ENCODE data around the gene SLC12A6. TPM values are rescaled to one million over a fixed set of nuclear protein-coding genes. Genes with fewer than 3 reads are reported as not detected.

SLC12A6 gene
- total RNA-seq, 2 experiments from 2014 or later, result 42.0 to 44.9 TPM

Small RNAs within 50 kb of the gene (microRNA-seq; reads per million reads assigned to microRNA genes)
- not detected for gene MIR1233-1

Other genes with a start within 250 kb of the SLC12A6 start
- gene EMC7, start 235.9 kb downstream of the SLC12A6 start, total RNA-seq, result 10 to 100 TPM; 46.4 to 57.5 TPM
- gene PGBD4, start 235.7 kb downstream of the SLC12A6 start, total RNA-seq, result 1 to 10 TPM; 3.8 to 4.5 TPM
- 10 to 100 TPM; 49.1 to 49.5 TPM for gene KATNBL1, start 127.7 kb downstream of the SLC12A6 start, total RNA-seq
- 10 to 100 TPM; 72.3 to 85.2 TPM for gene EMC4, start 112.8 kb downstream of the SLC12A6 start, total RNA-seq
- gene NOP10, start 5.4 kb upstream of the SLC12A6 start, total RNA-seq, result 100 to 1,000 TPM; 142 to 143 TPM
- gene NUTM1, start 5.5 kb upstream of the SLC12A6 start, total RNA-seq, result not detected
- 100 to 1,000 TPM; 112 to 119 TPM for gene LPCAT4, start 29.4 kb upstream of the SLC12A6 start, total RNA-seq
- 100 to 1,000 TPM; 307 to 311 TPM for gene GOLGA8A, start 100.0 kb upstream of the SLC12A6 start, total RNA-seq
- 100 to 1,000 TPM; 371 to 410 TPM for gene GOLGA8B, start 245.9 kb upstream of the SLC12A6 start, total RNA-seq

Data from activated naive CD8-positive, alpha-beta T cell treated with anti-CD3 and anti-CD28 coated beads, Interleukin-2, amount 10 ng/mL, durations not matched to agents 7 days and 5 days (primary cell).